ENCODE data around the gene ITCH. TPM values are rescaled to one million over a fixed set of nuclear protein-coding genes. Genes with fewer than 3 reads are reported as not detected.

Gene ITCH
- total and polyA plus RNA-seq, 12 donors, result 6.7 to 47.5 (median 39.1) TPM

DNA sequence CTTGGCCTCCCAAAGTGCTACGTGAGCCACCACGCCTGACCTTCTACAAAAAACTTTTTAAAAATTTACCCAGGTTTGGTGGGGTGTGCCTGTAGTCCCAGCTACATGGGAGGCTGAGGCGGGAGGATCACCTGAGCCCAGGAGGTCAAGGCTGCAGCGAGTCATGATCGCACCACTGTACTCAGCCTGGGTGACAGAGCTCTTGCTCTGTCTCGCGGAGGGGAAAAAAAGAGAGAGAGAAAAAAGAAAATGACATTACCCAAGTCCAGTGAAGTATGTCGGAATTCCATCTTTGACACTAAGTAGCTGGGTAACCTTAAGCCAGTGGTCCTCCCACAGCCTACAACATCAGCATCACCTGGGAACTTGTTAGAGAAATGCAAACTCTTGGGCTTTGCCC, 176.7 kb downstream of the ITCH start:
- DNase-seq, result no peak
- Histone ChIP-seq H3K4me3 (no peak overlapping the region), H3K9me3 (no peaks in the 10 kb centered on the region), H3K27ac (no peak overlapping the region), H3K4me1 (peaks cover 0 to 37% (median 14%) of the 10 kb centered on the region in 9 donors), H3K36me3 (peaks cover 0 to 78% (median 46%) of the 10 kb centered on the region in 9 donors), H3K27me3 (no peaks in the 10 kb centered on the region)
- ATAC-seq, result no peak
- TF ChIP-seq, protein P1, sequence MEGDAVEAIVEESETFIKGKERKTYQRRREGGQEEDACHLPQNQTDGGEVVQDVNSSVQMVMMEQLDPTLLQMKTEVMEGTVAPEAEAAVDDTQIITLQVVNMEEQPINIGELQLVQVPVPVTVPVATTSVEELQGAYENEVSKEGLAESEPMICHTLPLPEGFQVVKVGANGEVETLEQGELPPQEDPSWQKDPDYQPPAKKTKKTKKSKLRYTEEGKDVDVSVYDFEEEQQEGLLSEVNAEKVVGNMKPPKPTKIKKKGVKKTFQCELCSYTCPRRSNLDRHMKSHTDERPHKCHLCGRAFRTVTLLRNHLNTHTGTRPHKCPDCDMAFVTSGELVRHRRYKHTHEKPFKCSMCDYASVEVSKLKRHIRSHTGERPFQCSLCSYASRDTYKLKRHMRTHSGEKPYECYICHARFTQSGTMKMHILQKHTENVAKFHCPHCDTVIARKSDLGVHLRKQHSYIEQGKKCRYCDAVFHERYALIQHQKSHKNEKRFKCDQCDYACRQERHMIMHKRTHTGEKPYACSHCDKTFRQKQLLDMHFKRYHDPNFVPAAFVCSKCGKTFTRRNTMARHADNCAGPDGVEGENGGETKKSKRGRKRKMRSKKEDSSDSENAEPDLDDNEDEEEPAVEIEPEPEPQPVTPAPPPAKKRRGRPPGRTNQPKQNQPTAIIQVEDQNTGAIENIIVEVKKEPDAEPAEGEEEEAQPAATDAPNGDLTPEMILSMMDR (IDR thresholded peaks at IDR 0.05), result no peak
- 96 to 100% methylated on average over 8 of the region's 8 CpGs for WGBS, 2 donors
- intact Hi-C loops (cut with DNase I), result loop anchor here in 9 of 10 donors (5.0 to 10.0 kb wide), 3 partner anchors 165 to 215 kb away; partner anchors contain the start of gene TP53INP2 (in 1 of the 9)

GRCh38 chr20:34540596-34541263, 177.7 kb downstream of the ITCH start:
- peaks cover 0 to 69% (median 37%) of the 10 kb centered on the region in 9 donors for H3K36me3 ChIP-seq
- DNase-seq (no peak), ATAC-seq (peak in 2 of 8 donors; percentile 24 to 27)
- intact Hi-C loops (cut with DNase I), result loop anchor here in 2 of 10 donors (5.0 kb wide), 1 partner anchor 167 kb away; no protein-coding TSS in a partner anchor
- H3K9me3 ChIP-seq, result no peaks in the 10 kb centered on the region
- H3K27me3 ChIP-seq, result no peaks in the 10 kb centered on the region
- no peak overlapping the region for H3K4me3 ChIP-seq
- 68 to 70% methylated on average over 15 of the region's 15 CpGs for whole genome bisulfite sequencing, 2 donors
- TF ChIP-seq, protein P1 (IDR thresholded peaks at IDR 0.05), result no peak
- peak overlapping the region in 6 of 10 donors; percentile 19 to 62 (median 27) for H3K27ac ChIP-seq
- peaks cover 0 to 38% (median 15%) of the 10 kb centered on the region in 9 donors for H3K4me1 ChIP-seq

- peak overlapping the region in 6 of 10 donors; percentile 19 to 62 (median 27) for H3K27ac ChIP-seq
- no peak overlapping the region for H3K4me3 ChIP-seq
- WGBS, 2 donors, result 77 to 82% methylated on average over 13 of the region's 13 CpGs
- peaks cover 0 to 62% (median 30%) of the 10 kb centered on the region in 9 donors for H3K36me3 ChIP-seq
- H3K4me1 ChIP-seq, result peaks cover 0 to 38% (median 15%) of the 10 kb centered on the region in 9 donors
- intact Hi-C loops (cut with DNase I), result loop anchor here in 2 of 10 donors (5.0 kb wide), 1 partner anchor 166 kb away; no protein-coding TSS in a partner anchor
- no peaks in the 10 kb centered on the region for H3K9me3 ChIP-seq
- TF ChIP-seq, protein P1 (IDR thresholded peaks at IDR 0.05), result no peak
- DNase-seq (no peak), ATAC-seq (no peak)
- H3K27me3 ChIP-seq, result no peaks in the 10 kb centered on the region
Observed at GRCh38 chr20:34541264-34541901, 178.3 kb downstream of the ITCH start.

DNA sequence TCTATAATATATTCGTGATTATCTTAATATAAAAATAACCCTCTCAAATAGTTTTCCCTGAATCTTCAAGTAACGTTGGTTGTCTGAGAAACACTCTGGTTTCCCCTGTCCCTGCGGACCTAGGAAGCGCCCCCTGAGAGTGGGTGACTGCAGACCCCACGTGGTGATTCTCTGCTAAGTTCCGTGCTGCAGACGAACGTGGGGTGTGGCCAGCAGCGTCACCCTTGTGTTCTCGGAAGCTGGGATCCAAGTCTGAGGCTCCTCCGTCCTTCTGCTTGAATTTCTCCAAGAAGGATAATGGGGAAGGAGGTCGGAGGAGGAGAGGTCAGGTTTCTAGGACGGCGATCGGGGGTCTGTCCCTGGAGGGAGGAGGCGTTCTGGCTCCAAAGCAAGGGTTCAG, 178.8 kb downstream of the ITCH start:
- no peaks in the 10 kb centered on the region for H3K27me3 ChIP-seq
- peak overlapping the region in 3 of 10 donors; percentile 19 to 62 (median 49) for H3K27ac ChIP-seq
- H3K4me3 ChIP-seq, result no peak overlapping the region
- no peak for DNase-seq
- no peaks in the 10 kb centered on the region for H3K9me3 ChIP-seq
- ATAC-seq, result no peak
- H3K36me3 ChIP-seq, result peaks cover 0 to 57% (median 26%) of the 10 kb centered on the region in 9 donors
- peaks cover 0 to 38% (median 15%) of the 10 kb centered on the region in 9 donors for H3K4me1 ChIP-seq
- intact Hi-C loops (cut with DNase I), result loop anchor here in 2 of 10 donors (5.0 kb wide), 1 partner anchor 165 kb away; no protein-coding TSS in a partner anchor
- 75 to 76% methylated on average over 16 of the region's 16 CpGs for WGBS, 2 donors
- TF ChIP-seq, protein P1 (IDR thresholded peaks at IDR 0.05), result no peak
